Measurements from ENCODE around the gene RGS9.

- TF ChIP-seq, protein P1, sequence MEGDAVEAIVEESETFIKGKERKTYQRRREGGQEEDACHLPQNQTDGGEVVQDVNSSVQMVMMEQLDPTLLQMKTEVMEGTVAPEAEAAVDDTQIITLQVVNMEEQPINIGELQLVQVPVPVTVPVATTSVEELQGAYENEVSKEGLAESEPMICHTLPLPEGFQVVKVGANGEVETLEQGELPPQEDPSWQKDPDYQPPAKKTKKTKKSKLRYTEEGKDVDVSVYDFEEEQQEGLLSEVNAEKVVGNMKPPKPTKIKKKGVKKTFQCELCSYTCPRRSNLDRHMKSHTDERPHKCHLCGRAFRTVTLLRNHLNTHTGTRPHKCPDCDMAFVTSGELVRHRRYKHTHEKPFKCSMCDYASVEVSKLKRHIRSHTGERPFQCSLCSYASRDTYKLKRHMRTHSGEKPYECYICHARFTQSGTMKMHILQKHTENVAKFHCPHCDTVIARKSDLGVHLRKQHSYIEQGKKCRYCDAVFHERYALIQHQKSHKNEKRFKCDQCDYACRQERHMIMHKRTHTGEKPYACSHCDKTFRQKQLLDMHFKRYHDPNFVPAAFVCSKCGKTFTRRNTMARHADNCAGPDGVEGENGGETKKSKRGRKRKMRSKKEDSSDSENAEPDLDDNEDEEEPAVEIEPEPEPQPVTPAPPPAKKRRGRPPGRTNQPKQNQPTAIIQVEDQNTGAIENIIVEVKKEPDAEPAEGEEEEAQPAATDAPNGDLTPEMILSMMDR (conservative IDR thresholded peaks at IDR 0.05 in 1 of 2, IDR thresholded peaks at IDR 0.05 in 1 of 2; ENCODE audit: low read depth in 1 of 2, low read length in 2 of 2), result no peak
- TF ChIP-seq EZH2 (IDR thresholded peaks at IDR 0.05; ENCODE audit: low read length, missing control alignments), result no peak
Measured at GRCh38 chr17:65261682-65262636, 124.8 kb downstream of the RGS9 start.

Measured in fibroblast of lung (primary cell).